ELR (cell line): ENCODE measurements around the gene SARDH.
"Not testable (repeated sequence)": the region's sequence is repeated elsewhere in the genome, so short reads cannot be mapped to it uniquely, and the experiment has no call there.

Experiments
- DNase-seq: peaks from one replicate; pipeline ENCODE4 v3.0.0-alpha.2; 2015; ENCODE audit warnings: low read depth

SARDH gene

DNA sequence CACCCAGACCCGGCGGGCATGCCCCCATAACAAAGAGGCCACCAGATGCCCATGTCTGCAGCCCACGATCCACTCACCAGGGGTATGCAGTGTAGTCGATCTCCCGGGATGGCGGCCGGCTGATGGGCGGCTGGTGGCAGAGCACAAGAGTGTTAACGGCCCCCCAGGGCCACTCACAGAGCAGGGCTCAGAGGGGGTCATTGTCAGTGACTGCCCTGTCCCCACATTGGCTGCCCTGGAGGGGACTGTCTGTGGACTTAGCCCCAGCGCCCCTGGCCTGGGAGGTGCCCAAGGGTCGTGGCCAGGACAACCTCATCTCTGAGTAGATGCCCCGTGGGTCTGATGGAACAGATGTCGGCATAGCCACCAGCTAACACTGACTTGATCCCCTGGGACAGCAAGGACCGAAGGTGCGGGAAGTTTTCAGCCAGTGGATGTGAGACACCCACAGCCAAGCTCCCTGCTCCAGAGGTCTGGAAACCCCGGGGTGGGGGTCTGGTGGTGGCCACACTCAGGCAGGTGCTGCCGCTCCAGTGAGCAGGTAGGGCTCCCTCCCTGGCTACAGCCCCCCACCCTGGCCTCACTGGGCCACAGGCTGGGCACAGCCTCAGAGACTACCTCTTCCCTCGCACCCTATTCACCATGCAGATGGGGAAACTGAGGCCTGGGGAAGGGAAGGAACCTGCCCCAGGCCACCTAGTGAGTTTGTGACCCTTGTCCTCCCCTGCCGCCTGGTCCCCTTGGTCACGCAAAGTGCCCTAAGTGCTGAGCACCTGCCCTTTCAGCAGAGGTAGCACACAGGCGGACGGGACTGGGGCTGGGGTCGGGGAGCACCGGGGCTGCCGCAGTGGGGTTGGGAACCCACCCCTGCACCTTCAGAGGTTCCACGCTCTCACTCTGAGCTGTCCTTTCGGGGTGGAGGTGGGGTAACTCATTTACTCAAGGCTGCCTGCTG is 38.1 kb upstream of the SARDH start:
- DNase-seq, result no peak

DNA sequence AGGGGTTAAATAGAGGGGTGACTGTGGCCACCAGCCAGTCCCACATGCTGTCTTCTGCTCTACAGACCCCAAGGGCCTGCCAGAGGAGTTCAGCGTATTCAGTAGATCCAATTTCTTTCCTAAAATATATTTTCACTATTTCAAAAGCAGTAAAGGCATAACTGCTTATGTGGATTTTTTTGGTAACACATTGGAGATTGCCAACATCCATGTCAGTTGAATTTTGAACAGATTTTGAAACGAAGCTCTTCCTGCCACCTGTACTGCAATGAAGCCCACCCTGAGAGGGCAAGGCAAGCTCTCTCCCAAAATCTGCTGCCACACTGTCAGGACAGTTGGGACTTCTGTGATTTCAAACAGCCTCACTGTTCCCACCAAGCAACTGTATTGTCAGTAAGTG is 37.1 kb upstream of the SARDH start:
- no peak for DNase-seq

DNA sequence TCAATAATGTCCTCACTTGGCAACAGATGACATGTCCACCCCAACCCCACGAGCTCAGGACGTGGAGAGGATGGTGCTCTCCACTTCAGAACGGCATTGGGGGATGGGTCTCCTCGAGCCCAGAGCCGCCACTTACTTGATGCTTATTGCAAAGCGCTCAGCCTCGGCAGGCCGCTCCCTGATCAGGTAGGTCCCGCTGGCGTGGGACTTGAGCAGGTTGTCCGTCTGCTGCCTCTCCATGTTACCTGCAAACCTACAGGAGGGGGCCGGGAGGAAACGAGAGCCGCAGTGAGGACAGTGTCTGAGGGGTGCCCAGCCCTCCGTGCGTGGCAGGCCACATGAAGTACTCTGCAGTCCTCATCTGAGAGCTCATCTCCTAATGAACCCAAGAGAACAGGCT is 36.6 kb upstream of the SARDH start:
- no peak for DNase-seq

DNA sequence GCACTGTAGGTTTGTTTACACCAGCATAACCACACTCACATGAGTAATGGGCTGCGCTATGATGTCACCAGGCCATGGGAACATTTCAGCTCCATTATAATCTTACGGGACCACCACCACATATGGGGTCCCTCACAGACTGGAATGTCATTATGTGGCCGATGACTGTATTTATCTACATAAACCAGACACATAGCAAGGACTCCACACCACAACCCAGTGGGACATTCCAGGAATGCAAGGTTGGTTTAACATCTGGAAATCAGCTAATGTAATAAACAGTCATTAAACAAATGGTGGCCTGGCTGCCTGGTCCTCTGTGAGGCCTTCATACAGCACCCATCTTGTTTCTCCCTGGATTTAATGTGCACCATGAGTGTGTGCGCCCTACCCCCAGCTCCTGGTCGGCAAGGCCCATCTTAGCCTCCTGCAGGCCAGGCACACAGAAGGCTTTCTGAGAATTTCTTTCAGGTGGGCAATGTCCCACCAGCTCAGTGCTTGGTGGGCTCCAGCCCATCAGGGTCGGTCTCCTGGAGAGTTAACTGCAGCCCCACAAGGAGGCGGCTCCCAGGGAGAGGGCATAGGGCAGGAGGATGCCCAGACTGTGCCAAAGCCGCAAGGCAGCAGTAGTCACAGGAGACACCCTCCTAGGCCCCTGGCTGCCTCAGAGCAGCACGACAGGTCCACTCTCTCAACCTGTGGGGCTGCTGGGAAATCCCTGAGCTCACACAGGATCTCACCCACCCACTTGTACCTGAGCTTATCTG is 35.9 kb upstream of the SARDH start:
- DNase-seq, result peak; percentile 63

DNA sequence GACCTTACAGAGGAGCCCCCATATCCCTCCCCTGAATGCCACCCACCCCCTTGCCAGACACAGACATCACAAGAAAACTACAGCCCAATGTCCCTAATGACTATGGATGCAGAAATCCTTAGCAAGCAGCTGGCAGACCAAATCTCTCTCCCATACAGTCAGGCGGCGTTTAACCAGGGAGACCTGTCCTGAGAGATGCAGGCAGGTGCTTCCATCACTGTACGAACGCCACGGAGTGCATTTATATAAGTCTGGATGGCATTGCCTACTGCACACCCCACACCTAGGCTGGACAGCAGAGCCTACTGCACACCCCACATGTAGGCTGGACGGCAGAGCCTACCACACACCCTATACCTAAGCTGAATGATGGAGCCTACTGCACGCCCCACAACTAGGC is 34.4 kb upstream of the SARDH start:
- DNase-seq, result no peak

DNA sequence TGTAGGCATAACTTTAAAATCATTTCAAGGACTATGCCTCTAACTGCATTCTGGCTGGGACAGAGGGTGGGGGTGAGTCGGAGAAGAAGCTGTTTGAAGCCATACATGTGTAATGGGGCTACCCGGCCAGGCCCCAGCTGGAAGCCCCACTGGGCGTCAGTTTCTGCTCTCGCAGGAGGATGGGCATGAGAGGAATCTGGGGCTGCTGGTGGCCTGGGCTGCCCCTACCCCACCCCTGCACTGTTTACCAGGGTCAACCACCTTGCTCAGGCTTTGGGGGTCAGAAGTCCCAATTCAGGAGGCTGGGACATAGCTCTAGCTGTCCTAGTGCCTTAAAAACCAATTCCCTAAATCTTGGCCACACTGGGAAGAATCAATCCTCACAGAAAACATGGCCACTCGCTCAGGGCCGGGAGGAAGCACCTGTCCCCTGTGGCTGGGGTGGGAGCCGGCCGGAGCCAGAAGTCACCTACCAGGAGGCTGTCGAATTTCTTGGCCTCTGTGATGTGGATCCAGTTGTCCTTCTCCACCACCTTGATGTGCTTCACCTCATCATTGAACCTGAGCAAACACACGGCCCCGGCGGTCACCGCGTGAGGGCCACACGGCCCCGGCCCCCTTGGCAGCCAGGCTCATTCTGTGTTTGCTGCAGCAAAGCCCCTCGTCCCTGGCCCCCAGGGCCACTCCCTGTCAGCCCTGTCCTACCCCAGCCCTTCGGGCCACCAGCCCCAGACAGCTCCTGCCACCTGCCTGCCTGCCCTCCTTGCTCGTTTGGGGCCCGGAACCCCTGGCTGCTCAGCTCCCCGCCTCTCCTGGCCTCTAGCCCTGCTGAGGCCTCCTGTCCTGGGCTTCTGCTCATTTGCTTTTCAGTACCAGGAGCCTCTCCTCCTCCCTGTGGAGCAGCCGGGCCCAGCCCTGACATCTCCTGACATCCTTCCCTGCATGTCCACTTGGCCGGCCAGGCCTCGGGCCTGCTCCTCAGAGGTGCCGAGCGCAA is 33.6 kb upstream of the SARDH start:
- DNase-seq, result no peak

DNA sequence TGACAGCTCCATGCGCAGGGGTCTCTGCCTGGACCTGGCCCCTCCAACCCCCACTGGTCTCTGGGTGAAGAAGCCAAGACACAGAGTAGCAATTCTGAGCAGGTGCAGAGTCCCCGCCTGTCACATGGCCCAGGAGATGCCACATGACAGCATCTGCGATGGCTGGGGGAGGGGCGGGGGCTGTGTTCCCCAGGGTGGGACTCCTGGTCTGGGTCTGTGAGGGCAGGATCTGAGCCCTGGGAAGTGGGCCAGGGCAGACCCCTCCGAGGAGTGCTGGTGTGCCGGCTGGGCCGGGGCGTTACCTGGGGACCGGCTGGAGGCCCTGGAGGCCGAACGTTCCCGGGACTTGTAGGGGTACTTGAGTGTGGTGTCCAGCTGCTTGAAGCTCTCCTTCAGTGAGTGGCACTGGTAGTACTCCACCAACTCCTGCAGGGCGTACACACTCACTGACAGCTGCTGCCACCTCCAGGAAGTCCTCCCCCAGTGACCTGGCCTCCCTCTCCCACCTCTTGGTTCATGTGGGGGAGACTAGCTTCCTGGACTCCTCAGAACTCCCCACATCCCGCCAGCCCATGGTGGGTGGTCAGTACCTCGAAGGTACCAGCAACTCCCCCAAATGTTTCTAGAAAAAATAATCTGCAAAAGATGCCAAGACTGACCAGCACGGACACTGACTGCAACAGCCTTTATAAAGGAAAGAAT is 32.1 kb upstream of the SARDH start:
- no peak for DNase-seq

DNA sequence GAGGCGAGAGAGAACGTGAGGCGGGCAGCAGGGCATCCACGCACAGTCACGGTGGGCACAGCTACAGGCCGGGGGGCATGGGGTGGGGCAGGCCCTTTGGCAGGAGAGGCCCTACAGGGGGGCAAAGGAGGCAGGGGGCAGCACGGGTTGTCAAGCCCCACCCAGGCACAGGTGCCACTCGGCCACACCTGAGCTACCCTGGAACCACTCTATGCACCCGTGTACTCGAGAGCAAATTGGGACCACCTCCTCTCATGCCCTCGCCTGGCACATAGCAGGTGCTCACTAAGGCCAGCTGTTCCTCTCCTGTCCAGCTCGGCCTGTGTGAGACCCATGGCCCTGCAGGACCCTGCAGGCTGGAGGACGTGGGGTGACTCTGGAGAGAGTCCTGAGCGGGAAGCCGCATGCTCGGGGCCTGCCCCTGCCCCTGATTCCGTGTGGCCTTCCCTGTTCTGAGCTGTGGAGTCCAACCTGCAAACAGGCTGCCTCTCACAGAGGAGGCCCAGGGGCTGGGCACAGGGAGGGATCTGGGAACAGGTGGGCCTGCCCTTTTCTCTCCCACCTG is 31.4 kb upstream of the SARDH start:
- no peak for DNase-seq

DNA sequence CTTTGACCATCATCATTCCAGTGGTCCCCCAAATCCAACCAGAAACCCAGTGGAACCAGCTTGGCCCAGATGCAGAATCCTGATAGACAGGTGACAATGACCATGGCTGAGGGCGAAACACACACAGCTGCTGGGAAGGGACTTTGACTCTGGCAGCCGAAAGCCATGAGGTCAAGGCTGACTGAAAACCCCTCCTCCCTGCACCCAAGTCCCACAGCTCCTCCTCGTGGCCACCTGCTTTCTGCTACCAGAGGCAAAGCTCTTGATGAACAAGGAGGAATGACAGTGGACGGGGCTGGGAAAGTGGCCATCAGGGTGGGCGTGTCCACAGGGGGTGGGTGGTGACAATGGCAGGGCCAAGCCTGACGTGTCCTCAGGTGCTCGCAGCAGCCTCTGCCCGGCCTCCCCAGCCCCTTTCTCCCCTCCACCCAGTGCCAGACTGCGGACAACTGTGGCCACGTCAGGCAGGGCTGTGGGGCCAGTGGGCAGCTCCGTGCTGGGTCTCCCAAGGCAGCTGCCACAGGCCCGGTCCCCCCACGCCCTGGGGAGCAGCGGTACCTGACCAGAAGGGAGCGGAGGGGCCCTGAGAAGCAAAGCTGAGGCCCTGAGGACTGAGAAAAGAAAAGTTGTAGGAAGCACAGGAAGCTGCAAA is 30.8 kb upstream of the SARDH start:
- no peak for DNase-seq

DNA sequence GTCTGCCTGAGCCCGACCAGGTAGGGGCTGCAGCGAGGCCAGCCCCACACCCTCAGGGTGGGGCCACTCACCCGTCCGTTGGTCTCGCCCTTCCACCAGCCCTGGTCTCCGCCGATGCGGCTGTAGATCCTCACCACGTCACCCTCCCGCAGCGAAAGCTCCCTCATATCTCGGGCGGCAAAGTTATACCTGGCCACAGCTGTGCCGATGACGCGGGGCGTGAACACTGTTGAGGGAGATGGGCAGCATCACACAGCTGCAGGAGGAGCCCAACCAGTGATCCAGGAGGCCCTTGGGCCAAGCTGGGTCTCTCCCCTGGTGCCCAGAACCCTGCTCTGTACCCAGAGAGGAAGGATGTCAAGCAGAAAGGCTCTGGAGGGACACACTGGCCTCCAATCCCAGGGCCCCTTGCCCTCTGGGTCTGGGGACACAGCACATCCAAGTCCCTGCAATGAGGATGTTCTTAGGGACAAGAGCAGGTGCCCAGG is 30.3 kb upstream of the SARDH start:
- no peak for DNase-seq

DNA sequence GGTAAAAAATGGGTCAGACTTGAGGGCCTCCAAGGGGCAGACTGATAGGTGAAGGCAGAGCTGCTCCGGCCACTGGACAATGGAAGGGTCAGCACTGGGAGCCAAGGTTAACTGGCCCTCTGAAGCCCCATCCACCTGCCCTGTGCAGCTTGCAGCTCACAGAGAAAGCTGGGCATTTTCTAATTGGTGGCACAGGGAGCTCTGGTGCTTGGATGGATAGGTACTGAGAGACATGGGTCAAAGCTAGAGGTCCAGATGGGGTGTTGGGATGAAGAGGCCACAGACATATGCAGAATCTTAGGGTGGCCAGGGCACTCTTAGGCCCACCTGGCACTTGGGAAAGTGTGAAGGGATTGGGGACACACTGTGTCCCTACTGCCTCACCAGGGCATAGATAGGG is 29.5 kb upstream of the SARDH start:
- no peak for DNase-seq

DNA sequence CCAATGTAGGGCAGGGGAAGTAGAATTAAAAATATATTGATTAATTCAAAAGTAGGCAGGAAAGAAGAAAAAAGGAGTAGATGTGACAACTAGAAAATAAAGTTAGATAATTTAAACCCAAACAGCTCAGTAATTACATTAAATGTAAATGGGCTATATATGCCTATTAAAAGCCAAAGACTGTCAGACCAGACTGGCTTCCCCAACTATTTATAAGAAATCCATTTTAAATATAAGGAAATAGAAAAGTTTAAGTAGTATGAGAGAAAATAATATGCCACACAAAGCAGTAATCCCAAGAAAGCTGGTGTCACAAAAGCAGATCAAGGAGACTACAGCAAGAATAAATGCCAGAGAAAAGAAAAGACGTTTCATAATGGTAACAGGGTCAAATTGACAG is 28.9 kb upstream of the SARDH start:
- no peak for DNase-seq

DNA sequence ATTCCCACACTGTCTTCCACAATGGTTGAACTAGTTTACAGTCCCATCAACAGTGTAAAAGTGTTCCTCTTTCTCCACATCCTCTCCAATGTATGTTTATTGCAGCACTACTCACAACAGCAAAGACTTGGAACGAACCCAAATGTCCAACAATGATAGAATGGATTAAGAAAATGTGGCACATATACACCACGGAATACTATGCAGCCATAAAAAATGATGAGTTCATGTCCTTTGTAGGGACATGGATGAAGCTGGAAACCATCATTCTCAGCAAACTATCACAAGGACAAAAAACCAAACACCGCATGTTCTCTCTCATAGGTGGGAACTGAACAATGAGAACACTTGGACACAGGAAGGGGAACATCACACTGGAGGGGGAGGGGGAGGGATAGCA is 28.1 kb upstream of the SARDH start:
- DNase-seq, result not testable (repeated sequence)

DNA sequence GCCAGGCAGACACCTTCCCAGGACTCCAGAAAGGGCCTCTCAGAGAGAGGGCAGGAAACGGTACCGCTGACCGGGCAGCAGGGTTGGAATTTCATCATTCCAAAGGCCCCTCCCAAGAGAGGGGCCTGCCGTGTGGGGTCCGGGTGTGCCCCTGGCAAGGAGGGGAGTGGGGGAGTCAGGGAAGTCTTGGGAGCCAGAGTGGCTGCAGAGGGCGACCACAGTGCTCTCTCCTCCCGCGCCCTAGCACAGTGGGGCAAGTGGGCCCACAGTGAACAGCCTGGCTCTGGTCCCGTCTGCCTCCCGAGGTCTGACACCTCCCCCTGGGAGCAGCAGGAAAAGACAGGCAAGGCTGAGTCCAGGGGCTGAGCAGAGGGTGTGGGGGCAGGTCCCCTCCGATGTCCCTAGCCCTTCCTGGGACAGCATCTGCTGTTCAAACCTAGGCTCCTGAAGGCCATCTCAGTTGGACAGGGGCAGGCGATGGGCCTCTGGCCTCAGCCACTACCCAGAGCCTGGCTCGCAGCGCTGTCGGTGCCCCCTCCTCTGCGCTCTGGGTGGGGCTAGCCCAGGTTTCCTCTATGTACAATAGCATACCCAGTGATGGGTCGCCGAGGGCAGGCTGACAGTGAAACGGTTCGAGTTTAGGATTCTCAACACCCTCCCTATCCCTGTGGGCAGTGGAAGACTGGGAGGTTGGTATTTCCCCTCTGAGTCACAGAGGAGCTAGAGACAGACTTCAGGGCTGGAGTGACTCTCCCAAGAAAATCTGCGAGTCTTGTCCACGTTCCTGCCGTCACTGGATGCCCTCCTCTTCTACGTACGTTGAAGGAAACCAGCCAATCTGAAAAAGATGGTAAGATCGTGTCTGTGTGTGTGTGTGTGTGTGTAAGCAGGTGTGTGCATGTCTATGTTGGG is 25.4 kb upstream of the SARDH start:
- DNase-seq, result peak; percentile 51

DNA sequence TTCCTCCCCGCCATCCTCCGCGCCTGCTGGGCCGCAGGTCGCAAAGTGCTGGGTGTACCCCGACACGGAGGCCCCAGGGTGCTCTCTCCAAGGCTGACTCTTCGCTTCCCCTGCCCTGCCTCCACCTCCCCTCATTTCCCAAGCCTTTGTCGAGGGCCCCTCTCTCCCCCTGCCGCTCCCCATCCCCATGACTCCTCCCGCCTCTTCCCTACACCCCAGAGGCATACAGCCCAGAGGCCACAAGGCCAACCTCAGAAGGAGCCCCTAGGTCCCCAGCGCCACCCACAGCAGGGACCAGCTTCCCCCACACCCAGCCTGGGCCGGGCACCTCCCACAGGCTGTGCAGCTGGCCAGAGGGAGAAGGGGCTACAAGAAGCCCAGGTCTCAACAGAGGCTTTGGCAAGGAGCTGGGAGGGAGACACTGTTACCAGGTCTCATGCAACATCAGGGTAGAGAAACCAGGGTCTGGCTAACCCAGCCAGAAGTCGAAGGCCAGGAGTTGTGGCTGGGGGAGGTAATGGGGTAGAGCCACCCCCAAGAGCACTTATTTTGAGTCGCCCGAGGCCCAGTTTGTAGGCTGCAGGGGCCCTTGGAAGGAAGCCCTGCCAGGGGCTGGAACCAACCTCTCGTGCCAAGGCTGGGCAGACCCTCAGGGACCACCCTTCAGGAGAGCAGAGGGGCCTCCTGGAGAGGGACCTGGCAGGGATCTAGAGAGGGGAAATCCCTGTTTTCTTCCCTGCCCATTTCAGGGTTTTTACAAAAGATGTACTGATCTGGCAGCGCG is 24.5 kb upstream of the SARDH start:
- DNase-seq, result no peak

DNA sequence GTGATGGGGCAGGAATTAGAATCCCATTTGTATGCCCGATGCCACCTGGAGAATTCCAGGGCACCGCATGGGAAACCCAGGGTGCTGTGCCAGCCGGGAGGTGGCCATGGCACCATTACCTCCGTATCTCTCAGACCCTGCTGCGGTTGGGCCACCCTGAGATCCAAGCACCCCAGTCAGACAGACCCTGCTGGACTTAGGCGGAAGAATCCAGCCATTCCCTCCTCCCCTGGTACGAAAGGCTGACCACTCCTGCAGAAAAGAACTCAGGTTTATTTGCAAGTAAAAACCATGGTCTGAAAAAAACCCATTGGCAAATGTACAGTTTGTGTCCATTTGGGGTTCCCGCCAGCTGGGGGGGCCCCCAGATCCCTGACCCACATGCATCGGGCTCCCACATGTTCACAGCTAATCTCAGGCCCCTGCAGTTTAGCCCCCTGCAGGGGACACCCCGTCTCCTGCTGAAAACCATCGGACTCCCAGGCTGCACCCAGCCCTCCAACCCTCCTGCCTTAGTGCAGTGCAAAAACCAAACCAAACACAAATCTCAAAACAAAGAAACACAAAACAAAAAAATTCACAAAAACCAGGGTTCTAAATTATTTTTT is 23.6 kb upstream of the SARDH start:
- DNase-seq, result no peak

DNA sequence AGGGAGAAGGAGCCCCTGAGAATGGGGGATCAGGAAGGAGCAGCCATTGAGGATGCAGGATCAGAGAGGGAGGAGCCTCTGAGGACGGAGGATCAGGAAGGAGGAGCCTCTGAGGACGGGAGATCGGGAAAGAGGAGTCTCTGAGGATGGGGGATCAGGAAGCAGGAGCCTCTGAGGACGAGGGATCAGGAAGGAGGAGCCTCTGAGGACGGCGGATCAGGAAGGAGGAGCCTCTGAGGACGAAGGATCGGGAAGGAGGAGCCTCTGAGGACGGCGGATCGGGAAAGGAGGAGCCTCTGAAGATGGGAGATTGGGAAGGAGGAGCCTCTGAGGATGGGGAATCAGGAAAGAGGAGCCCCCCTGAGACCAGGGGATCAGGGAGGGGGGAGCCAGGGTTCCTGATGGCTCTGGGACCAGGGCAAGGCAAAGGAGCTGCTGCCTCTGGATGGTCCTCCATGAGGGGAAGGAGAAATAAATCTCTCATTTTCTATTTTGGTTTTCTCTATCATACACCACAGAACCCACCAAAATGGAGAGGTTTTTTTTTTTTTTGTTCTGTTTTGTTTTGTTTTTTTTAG is 22.6 kb upstream of the SARDH start:
- no peak for DNase-seq

DNA sequence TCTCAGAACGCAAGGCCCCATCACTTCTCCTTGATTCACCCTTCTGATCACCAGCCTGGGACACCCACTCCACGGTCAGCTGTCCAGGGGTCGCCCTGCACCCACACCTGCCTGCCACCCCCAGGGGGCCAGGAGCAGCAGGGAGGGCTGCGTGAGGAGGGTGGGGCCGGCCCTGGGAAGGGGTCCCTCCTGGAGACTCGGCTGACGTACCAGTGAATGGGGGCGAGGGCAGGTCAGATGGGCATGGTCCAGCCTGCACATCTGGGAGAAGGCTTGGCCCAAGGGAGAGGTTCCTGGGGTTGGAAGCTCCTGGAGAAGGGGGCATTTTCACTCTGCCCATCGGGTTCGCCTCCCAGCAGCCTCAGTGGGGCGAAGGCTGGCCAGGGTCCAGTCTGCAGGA is 21.8 kb upstream of the SARDH start:
- DNase-seq, result no peak
